Measurements from ENCODE around the gene MINPP1. TPM values are rescaled to one million over a fixed set of nuclear protein-coding genes. Genes with fewer than 3 reads are reported as not detected.

The MINPP1 gene
- total RNA-seq, 1 donor from 2014 or later = 9.6 TPM

GRCh38 chr10:87593702-87594101 lies 89.0 kb downstream of the MINPP1 start:
- Mint-ChIP-seq H3K27ac (no peak overlapping the region), H3K36me3 (ENCODE audit: low read depth) (no peaks in the 10 kb centered on the region), H3K4me1 (no peaks in the 10 kb centered on the region), H3K27me3 (peaks cover 21% of the 10 kb centered on the region), H3K9me3 (no peaks in the 10 kb centered on the region), H3K4me3 (no peak overlapping the region)
- DNase-seq = no peak
- intact Hi-C loops (cut with micrococcal nuclease) = no loop called here

- Mint-ChIP-seq H3K9me3 (no peaks in the 10 kb centered on the region), H3K27ac (no peak overlapping the region), H3K36me3 (ENCODE audit: low read depth) (no peaks in the 10 kb centered on the region), H3K4me3 (no peak overlapping the region), H3K27me3 (peaks cover 21% of the 10 kb centered on the region), H3K4me1 (no peaks in the 10 kb centered on the region)
- DNase-seq = no peak
- intact Hi-C loops (cut with micrococcal nuclease) = no loop called here
Observed at GRCh38 chr10:87594181-87594580, 89.5 kb downstream of the MINPP1 start.

GRCh38 chr10:87594864-87595263 lies 90.2 kb downstream of the MINPP1 start:
- Mint-ChIP-seq H3K27ac (no peak overlapping the region), H3K4me3 (no peak overlapping the region), H3K27me3 (peaks cover 21% of the 10 kb centered on the region), H3K9me3 (no peaks in the 10 kb centered on the region), H3K4me1 (no peaks in the 10 kb centered on the region), H3K36me3 (ENCODE audit: low read depth) (no peaks in the 10 kb centered on the region)
- intact Hi-C loops (cut with micrococcal nuclease) = no loop called here
- no peak for DNase-seq

- DNase-seq = no peak
- Mint-ChIP-seq H3K4me1 (peaks cover under 1% of the 10 kb centered on the region), H3K36me3 (ENCODE audit: low read depth) (no peaks in the 10 kb centered on the region), H3K4me3 (no peak overlapping the region), H3K27me3 (peaks cover 21% of the 10 kb centered on the region), H3K9me3 (no peaks in the 10 kb centered on the region), H3K27ac (no peak overlapping the region)
- intact Hi-C loops (cut with micrococcal nuclease) = no loop called here
Observed at GRCh38 chr10:87596351-87596750, 91.7 kb downstream of the MINPP1 start.

- intact Hi-C loops (cut with micrococcal nuclease) = no loop called here
Observed at GRCh38 chr10:87598700-87599099, 94.0 kb downstream of the MINPP1 start.

GRCh38 chr10:87600581-87600980 lies 95.9 kb downstream of the MINPP1 start:
- Mint-ChIP-seq H3K27ac (no peak overlapping the region), H3K36me3 (ENCODE audit: low read depth) (no peaks in the 10 kb centered on the region), H3K9me3 (no peaks in the 10 kb centered on the region), H3K27me3 (peaks cover 2% of the 10 kb centered on the region), H3K4me3 (no peak overlapping the region), H3K4me1 (peaks cover 7% of the 10 kb centered on the region)
- intact Hi-C loops (cut with micrococcal nuclease) = no loop called here
- DNase-seq = no peak

More at GRCh38 chr10:87598700-87599099, 94.0 kb downstream of the MINPP1 start:
- Mint-ChIP-seq H3K36me3 (ENCODE audit: low read depth) (no peaks in the 10 kb centered on the region), H3K27me3 (peaks cover 14% of the 10 kb centered on the region), H3K4me1 (peaks cover 7% of the 10 kb centered on the region), H3K4me3 (no peak overlapping the region), H3K9me3 (no peaks in the 10 kb centered on the region), H3K27ac (no peak overlapping the region)
- DNase-seq = no peak

Other genes starting within 250 kb of the MINPP1 start
- gene NUTM2D, start 147.1 kb upstream of the MINPP1 start, total RNA-seq = 1.4 and 2.1 TPM in 2 replicates
- 0.07 TPM in 1 of 2 replicates, not detected in the other for gene PAPSS2, start 155.0 kb downstream of the MINPP1 start, total RNA-seq